Activated T-helper 2 cell treated with anti-CD3 and anti-CD28 coated beads, Interferon-gamma antibody, Interleukin-2, Interleukin-4, amounts not matched to agents 10 μg/mL and 5 μg/mL and 100 μg/mL, durations not matched to agents 14 hours and 24 hours and 36 hours (primary cell): ENCODE data around the gene TLE3. TPM values are rescaled to one million over a fixed set of nuclear protein-coding genes. Genes with fewer than 3 reads are reported as not detected.

ENCODE experiments used
- DNase-seq: peaks from one replicate; pipeline ENCODE4 v3.0.0; 2021; ENCODE audit warnings: low spot score
- H3K27ac Mint-ChIP-seq: one replicate; pipeline ENCODE4 v1.8.0; 2021; ENCODE audit warnings: mixed read lengths
- H3K27me3 Mint-ChIP-seq: one replicate; pipeline ENCODE4 v1.8.0; 2021; ENCODE audit warnings: low read depth, mixed read lengths
- H3K36me3 Mint-ChIP-seq: one replicate; pipeline ENCODE4 v1.8.0; 2021; ENCODE audit warnings: low read depth, mixed read lengths
- H3K4me1 Mint-ChIP-seq: one replicate; pipeline ENCODE4 v1.8.0; 2021; ENCODE audit warnings: low read depth, mixed read lengths
- H3K4me3 Mint-ChIP-seq: one replicate; pipeline ENCODE4 v1.8.0; 2021; ENCODE audit warnings: low read depth, mild to moderate bottlenecking, moderate library complexity, mixed read lengths
- H3K9me3 Mint-ChIP-seq: one replicate; pipeline ENCODE4 v1.8.0; 2021; ENCODE audit warnings: mixed read lengths
- intact Hi-C: fragments of 100-400 bp; cut with micrococcal nuclease; formaldehyde crosslinking; loops from one replicate; pipeline ENCODE4 v1.15.1; 2023
- total RNA-seq: library from RNA; stranded (reverse); gene quantifications from 2 replicates; pipeline ENCODE4 v1.2.3, GENCODE V29; 2022

The TLE3 gene
- total RNA-seq, 1 donor from 2014 or later: 102 TPM

DNA sequence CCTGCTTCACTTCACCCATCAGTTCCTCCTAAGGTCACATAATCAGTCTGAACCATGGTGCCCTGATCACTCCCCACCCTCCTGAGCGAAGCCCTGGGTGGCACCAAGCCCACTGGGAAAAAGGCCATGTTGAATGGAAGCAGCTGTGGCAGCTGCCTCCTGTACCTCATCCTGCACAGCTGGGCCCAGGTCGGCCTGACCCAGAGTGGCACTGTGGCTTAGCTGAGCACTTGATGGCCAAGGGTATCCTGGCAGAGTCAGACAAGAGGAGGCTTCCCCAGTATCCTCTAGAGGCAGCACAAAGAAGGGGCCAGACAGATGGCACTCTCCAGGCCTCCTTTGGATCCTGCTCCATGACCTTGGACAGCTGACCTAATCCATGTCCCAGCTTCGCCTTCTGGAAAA is 68.4 kb downstream of the TLE3 start:
- intact Hi-C loops: no loop called here

GRCh38 chr15:70027518-70027917 is 70.2 kb downstream of the TLE3 start:
- Mint-ChIP-seq H3K27me3 (peaks cover 16% of the 10 kb centered on the region), H3K4me1 (peaks cover 10% of the 10 kb centered on the region), H3K36me3 (no peaks in the 10 kb centered on the region), H3K27ac (no peak overlapping the region), H3K4me3 (no peak overlapping the region), H3K9me3 (no peaks in the 10 kb centered on the region)
- intact Hi-C loops: no loop called here
- no peak for DNase-seq

More for the DNA sequence above, 68.4 kb downstream of the TLE3 start:
- H3K4me3 Mint-ChIP-seq: no peak overlapping the region
- no peak overlapping the region for H3K27ac Mint-ChIP-seq
- H3K9me3 Mint-ChIP-seq: no peaks in the 10 kb centered on the region
- peaks cover 16% of the 10 kb centered on the region for H3K27me3 Mint-ChIP-seq
- H3K4me1 Mint-ChIP-seq: no peaks in the 10 kb centered on the region
- DNase-seq: no peak
- no peaks in the 10 kb centered on the region for H3K36me3 Mint-ChIP-seq

GRCh38 chr15:70026991-70027390 is 70.7 kb downstream of the TLE3 start:
- Mint-ChIP-seq H3K36me3 (no peaks in the 10 kb centered on the region), H3K27ac (no peak overlapping the region), H3K4me3 (no peak overlapping the region), H3K27me3 (peaks cover 20% of the 10 kb centered on the region), H3K9me3 (no peaks in the 10 kb centered on the region), H3K4me1 (peaks cover 13% of the 10 kb centered on the region)
- intact Hi-C loops: no loop called here
- DNase-seq: no peak

GRCh38 chr15:70025413-70026296 is 72.1 kb downstream of the TLE3 start:
- peaks cover 13% of the 10 kb centered on the region for H3K4me1 Mint-ChIP-seq
- no peak overlapping the region for H3K4me3 Mint-ChIP-seq
- peaks cover 24% of the 10 kb centered on the region for H3K27me3 Mint-ChIP-seq
- intact Hi-C loops: no loop called here
- H3K36me3 Mint-ChIP-seq: no peaks in the 10 kb centered on the region
- DNase-seq: no peak
- no peak overlapping the region for H3K27ac Mint-ChIP-seq
- H3K9me3 Mint-ChIP-seq: no peaks in the 10 kb centered on the region

- intact Hi-C loops: no loop called here
- H3K9me3 Mint-ChIP-seq: no peaks in the 10 kb centered on the region
- H3K4me1 Mint-ChIP-seq: peaks cover 13% of the 10 kb centered on the region
- DNase-seq: no peak
- H3K27ac Mint-ChIP-seq: no peak overlapping the region
- H3K4me3 Mint-ChIP-seq: no peak overlapping the region
- H3K27me3 Mint-ChIP-seq: peaks cover 24% of the 10 kb centered on the region
- no peaks in the 10 kb centered on the region for H3K36me3 Mint-ChIP-seq
Observed at GRCh38 chr15:70024521-70024920, 73.2 kb downstream of the TLE3 start.

- intact Hi-C loops: no loop called here
- Mint-ChIP-seq H3K9me3 (no peaks in the 10 kb centered on the region), H3K4me1 (peaks cover 13% of the 10 kb centered on the region), H3K4me3 (no peak overlapping the region), H3K36me3 (no peaks in the 10 kb centered on the region), H3K27me3 (peaks cover 27% of the 10 kb centered on the region), H3K27ac (no peak overlapping the region)
- DNase-seq: no peak
Observed at GRCh38 chr15:70023769-70024491, 73.8 kb downstream of the TLE3 start.

DNA sequence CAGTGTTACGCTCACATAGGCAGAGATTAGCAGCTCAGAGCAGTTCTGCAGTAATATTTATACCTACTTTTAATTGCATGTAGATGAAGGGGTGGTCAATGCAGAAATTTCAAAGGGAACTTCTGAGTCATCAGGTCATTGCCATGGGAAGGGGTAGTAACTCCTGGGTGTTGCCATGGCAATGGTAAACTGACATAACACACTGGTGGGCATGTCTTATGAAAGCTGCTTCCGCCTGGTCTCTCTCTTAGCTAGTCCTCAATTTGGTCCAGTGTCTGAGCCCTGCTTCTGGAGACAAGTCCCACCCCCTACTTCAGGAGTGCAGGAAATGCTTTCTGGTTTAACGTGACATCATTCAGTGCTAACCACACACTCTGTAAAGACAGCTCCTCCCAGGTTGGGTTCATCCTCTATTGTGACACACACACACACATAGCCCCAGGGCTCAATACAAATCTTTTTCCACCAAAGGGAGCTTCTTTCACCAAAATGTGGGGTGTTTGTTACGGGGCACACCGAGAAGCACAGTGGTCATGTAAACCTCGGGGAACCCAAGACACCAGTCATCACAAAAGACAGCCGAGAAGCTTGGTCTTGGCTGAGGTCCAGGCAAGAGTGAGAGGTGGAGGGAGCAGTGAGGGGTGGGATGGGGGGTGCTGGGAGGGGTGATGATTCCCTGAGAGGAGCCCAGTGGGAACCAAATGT is 74.5 kb downstream of the TLE3 start:
- Mint-ChIP-seq H3K9me3 (no peaks in the 10 kb centered on the region), H3K36me3 (no peaks in the 10 kb centered on the region), H3K4me3 (no peak overlapping the region), H3K4me1 (peaks cover 13% of the 10 kb centered on the region), H3K27ac (peak overlapping the region; percentile 56), H3K27me3 (peaks cover 27% of the 10 kb centered on the region)
- peak; percentile 61 for DNase-seq
- intact Hi-C loops: no loop called here

DNA sequence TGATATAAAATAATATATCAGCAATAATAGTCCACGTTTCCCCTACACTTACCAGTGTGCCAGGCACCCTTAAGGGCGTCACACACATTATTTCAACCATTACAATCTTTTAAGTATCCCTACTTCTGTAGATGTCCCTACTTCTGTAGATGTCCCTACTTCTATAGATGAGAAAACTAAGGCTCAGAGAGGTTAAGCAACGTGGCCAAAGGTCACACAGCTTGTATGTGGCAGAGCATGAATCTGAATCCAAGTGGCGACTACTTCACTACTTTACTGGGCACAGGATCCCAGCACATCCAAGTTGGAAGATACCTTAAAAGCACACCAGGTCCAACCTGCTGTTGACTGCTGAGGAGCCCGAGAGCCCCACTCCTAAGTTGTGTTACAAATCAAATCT is 77.5 kb downstream of the TLE3 start:
- DNase-seq: no peak
- Mint-ChIP-seq H3K36me3 (no peaks in the 10 kb centered on the region), H3K4me1 (peaks cover 24% of the 10 kb centered on the region), H3K27ac (no peak overlapping the region), H3K27me3 (peaks cover 31% of the 10 kb centered on the region), H3K4me3 (no peak overlapping the region), H3K9me3 (no peaks in the 10 kb centered on the region)
- intact Hi-C loops: no loop called here

DNA sequence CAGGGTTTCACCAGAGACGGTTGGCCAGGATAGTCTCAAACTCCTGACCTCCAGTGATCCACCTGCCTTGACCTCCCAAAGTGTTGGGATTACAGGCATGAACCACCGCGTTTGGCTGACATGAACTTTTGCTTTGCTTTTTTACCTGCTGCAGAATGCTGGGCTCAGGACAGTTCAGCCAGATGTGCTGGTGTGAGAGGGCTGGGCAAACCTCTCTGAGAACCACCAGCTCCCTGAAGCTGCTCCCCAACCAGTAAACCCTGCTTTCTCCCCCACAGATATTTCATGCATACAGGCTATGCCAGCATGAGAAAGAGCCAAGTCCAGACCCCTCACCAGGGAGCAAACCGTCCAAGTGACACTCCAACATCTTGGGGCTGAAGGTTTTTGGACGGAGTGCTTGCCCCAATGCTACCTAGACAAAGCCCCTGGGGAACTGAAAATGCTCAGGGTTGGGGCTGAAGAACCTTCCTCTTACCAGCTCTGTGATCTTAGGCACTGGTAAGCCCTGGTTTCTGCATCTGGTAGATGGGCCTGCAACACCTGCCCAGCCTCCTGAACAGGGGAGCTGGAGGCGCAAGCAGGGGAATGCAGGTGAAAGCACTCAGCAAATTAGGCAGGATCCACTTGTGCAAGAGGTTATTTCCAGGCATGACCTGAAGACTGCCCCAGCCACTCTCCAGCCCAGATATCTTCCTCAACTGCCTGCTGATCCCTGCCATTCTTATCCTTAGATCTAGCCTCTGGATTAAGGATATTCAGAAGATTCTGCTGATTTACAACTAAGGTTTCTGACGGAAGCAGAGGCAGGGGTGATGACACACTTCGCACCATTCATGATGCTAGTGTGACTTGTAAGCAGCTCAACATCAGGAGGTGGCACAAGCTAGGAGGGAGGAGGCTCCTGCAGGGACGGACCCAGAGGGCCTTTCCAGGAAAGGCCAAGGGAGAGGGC is 78.8 kb downstream of the TLE3 start:
- H3K4me1 Mint-ChIP-seq: peaks cover 24% of the 10 kb centered on the region
- intact Hi-C loops: no loop called here
- H3K36me3 Mint-ChIP-seq: no peaks in the 10 kb centered on the region
- DNase-seq: no peak
- no peak overlapping the region for H3K27ac Mint-ChIP-seq
- no peaks in the 10 kb centered on the region for H3K9me3 Mint-ChIP-seq
- H3K4me3 Mint-ChIP-seq: no peak overlapping the region
- H3K27me3 Mint-ChIP-seq: peaks cover 35% of the 10 kb centered on the region

DNA sequence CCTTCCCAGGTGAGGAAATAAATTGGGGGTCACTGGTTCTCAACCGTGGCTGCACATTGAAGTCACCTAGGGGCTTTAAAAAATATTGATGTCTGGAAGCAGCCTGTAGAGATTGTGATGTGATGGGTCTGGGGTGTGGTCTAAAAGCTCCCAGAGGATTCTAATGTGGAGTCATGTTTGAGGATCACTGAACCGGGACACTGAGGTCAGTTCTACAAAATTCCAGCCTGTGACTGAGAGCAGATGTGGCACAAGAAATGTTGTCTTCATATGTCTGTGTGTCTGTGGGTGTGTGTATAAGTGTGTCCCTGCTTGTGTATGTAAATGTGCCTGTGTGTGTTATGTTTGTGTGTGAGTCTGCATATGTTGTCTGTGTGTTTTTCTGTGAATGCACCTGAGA is 79.9 kb downstream of the TLE3 start:
- H3K27ac Mint-ChIP-seq: no peak overlapping the region
- H3K4me1 Mint-ChIP-seq: peaks cover 17% of the 10 kb centered on the region
- no peak for DNase-seq
- intact Hi-C loops: no loop called here
- peaks cover 41% of the 10 kb centered on the region for H3K27me3 Mint-ChIP-seq
- H3K36me3 Mint-ChIP-seq: no peaks in the 10 kb centered on the region
- no peaks in the 10 kb centered on the region for H3K9me3 Mint-ChIP-seq
- no peak overlapping the region for H3K4me3 Mint-ChIP-seq

DNA sequence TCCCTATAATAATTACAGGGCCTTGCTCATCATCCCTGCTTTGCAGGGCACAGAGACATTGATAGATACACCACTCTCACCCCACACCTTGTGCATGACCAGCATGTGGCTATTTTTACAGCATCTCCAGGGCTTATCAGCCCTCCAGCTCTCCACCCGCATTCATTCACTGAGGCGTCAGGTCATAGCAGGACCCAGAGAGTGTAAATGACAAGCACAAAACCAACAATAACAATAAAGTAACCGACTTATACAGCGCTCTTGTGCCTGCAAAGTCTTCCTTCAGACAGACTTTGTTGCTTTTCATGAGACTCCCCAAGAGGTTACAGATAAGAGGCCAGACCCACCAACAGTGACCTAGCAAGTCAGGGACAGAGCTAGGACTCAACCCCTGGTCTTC is 80.7 kb downstream of the TLE3 start:
- Mint-ChIP-seq H3K27me3 (peaks cover 41% of the 10 kb centered on the region), H3K27ac (no peak overlapping the region), H3K36me3 (no peaks in the 10 kb centered on the region), H3K4me1 (peaks cover 10% of the 10 kb centered on the region), H3K9me3 (no peaks in the 10 kb centered on the region), H3K4me3 (no peak overlapping the region)
- DNase-seq: no peak
- intact Hi-C loops: no loop called here

GRCh38 chr15:70016511-70016994 is 81.2 kb downstream of the TLE3 start:
- DNase-seq: no peak
- no peaks in the 10 kb centered on the region for H3K36me3 Mint-ChIP-seq

More at GRCh38 chr15:70016511-70016994, 81.2 kb downstream of the TLE3 start:
- no peaks in the 10 kb centered on the region for H3K9me3 Mint-ChIP-seq
- H3K27me3 Mint-ChIP-seq: peaks cover 45% of the 10 kb centered on the region
- intact Hi-C loops: no loop called here
- H3K4me3 Mint-ChIP-seq: no peak overlapping the region
- peaks cover 10% of the 10 kb centered on the region for H3K4me1 Mint-ChIP-seq
- no peak overlapping the region for H3K27ac Mint-ChIP-seq
